GM06990 (cell line): Measurements from ENCODE around the gene GPR32.
"Not testable (repeated sequence)": the region's sequence is repeated elsewhere in the genome, so short reads cannot be mapped to it uniquely, and the experiment has no call there.

ENCODE experiments used
- DNase-seq: peaks from one replicate; pipeline ENCODE4 v3.0.0-alpha.2; 2011; ENCODE audit not compliant: insufficient read length; ENCODE audit errors: extremely low read depth
- H3K27me3 ChIP-seq: replicated peaks from 2 replicates; pipeline ENCODE4 v1.6.0; 2011; ENCODE audit warnings: low read length; ENCODE audit not compliant: control insufficient read depth, insufficient read depth
- H3K36me3 ChIP-seq: 2 replicates; pipeline ENCODE4 v1.5.1; 2011; ENCODE audit warnings: low read length; ENCODE audit not compliant: control insufficient read depth, insufficient read depth
- H3K4me3 ChIP-seq: replicated peaks from 2 replicates; pipeline ENCODE4 v1.5.1; 2011; ENCODE audit warnings: low read depth, mild to moderate bottlenecking, control low read depth, low read length
- CTCF ChIP-seq: IDR thresholded peaks from 2 replicates; pipeline ENCODE4 v1.5.1; 2011; ENCODE audit warnings: low read length, control low read depth, mild to moderate bottlenecking, inconsistent platforms; ENCODE audit not compliant: insufficient read depth, poor library complexity, severe bottlenecking

Gene GPR32

GRCh38 chr19:50753879-50754278, 16.4 kb upstream of the GPR32 start:
- no peaks in the 10 kb centered on the region for H3K27me3 ChIP-seq
- no peak for TF ChIP-seq CTCF
- no peak for DNase-seq

GRCh38 chr19:50756244-50756643, 14.0 kb upstream of the GPR32 start:
- DNase-seq, H3K4me3 ChIP-seq, H3K36me3 ChIP-seq, H3K27me3 ChIP-seq: not testable (repeated sequence)

More at GRCh38 chr19:50753879-50754278, 16.4 kb upstream of the GPR32 start:
- no peak overlapping the region for H3K4me3 ChIP-seq
- no peaks in the 10 kb centered on the region for H3K36me3 ChIP-seq

GRCh38 chr19:50757624-50758023, 12.6 kb upstream of the GPR32 start:
- not testable (repeated sequence) for H3K4me3 ChIP-seq, DNase-seq, H3K27me3 ChIP-seq, H3K36me3 ChIP-seq

- DNase-seq, H3K36me3 ChIP-seq, H3K4me3 ChIP-seq, H3K27me3 ChIP-seq: not testable (repeated sequence)
Observed at GRCh38 chr19:50759076-50759475, 11.2 kb upstream of the GPR32 start.

GRCh38 chr19:50759886-50760285, 10.4 kb upstream of the GPR32 start:
- H3K27me3 ChIP-seq = no peaks in the 10 kb centered on the region
- no peak for DNase-seq
- no peak for TF ChIP-seq CTCF
- no peak overlapping the region for H3K4me3 ChIP-seq
- H3K36me3 ChIP-seq = no peaks in the 10 kb centered on the region

GRCh38 chr19:50761501-50761900, 8.8 kb upstream of the GPR32 start:
- H3K27me3 ChIP-seq, H3K36me3 ChIP-seq, DNase-seq, H3K4me3 ChIP-seq: not testable (repeated sequence)

GRCh38 chr19:50763521-50763920, 6.7 kb upstream of the GPR32 start:
- not testable (repeated sequence) for DNase-seq, H3K27me3 ChIP-seq, H3K36me3 ChIP-seq, H3K4me3 ChIP-seq

GRCh38 chr19:50764409-50764808, 5.9 kb upstream of the GPR32 start:
- DNase-seq = no peak
- TF ChIP-seq CTCF = no peak
- H3K36me3 ChIP-seq = no peaks in the 10 kb centered on the region
- no peaks in the 10 kb centered on the region; the same call in 1 of the 2 replicates for H3K27me3 ChIP-seq
- H3K4me3 ChIP-seq = no peak overlapping the region

GRCh38 chr19:50766746-50767145, 3.5 kb upstream of the GPR32 start:
- not testable (repeated sequence) for H3K27me3 ChIP-seq

GRCh38 chr19:50767263-50767662, 3.0 kb upstream of the GPR32 start:
- not testable (repeated sequence) for H3K36me3 ChIP-seq, H3K27me3 ChIP-seq, DNase-seq, H3K4me3 ChIP-seq

More at GRCh38 chr19:50766746-50767145, 3.5 kb upstream of the GPR32 start:
- not testable (repeated sequence) for DNase-seq, H3K36me3 ChIP-seq, H3K4me3 ChIP-seq
